ENCODE data around the gene BRD2.

The BRD2 gene

GRCh38 chr6:32956176-32956575 lies 12.2 kb upstream of the BRD2 start:
- TF ChIP-seq CTCF (IDR thresholded peaks at IDR 0.05; ENCODE audit: low read length, missing control alignments) = no peak
- H3K4me3 ChIP-seq (replicated peaks; ENCODE audit: low read depth, low read length) = no peak overlapping the region
- DNase-seq (ENCODE audit: low read depth) = no peak

GRCh38 chr6:32960563-32960962 lies 7.8 kb upstream of the BRD2 start:
- no peak for DNase-seq (ENCODE audit: low read depth)
- no peak overlapping the region for H3K4me3 ChIP-seq (replicated peaks; ENCODE audit: low read depth, low read length)
- TF ChIP-seq CTCF (IDR thresholded peaks at IDR 0.05; ENCODE audit: low read length, missing control alignments) = no peak

GRCh38 chr6:32962213-32962826 lies 6.1 kb upstream of the BRD2 start:
- no peak for TF ChIP-seq CTCF (IDR thresholded peaks at IDR 0.05; ENCODE audit: low read length, missing control alignments)
- DNase-seq (ENCODE audit: low read depth) = no peak
- no peak overlapping the region for H3K4me3 ChIP-seq (replicated peaks; ENCODE audit: low read depth, low read length)

GRCh38 chr6:32963866-32964265 lies 4.5 kb upstream of the BRD2 start:
- H3K4me3 ChIP-seq (replicated peaks; ENCODE audit: low read depth, low read length) = no peak overlapping the region
- no peak for DNase-seq (ENCODE audit: low read depth)
- TF ChIP-seq CTCF (IDR thresholded peaks at IDR 0.05; ENCODE audit: low read length, missing control alignments) = no peak

- no peak for DNase-seq (ENCODE audit: low read depth)
- TF ChIP-seq CTCF (IDR thresholded peaks at IDR 0.05; ENCODE audit: low read length, missing control alignments) = no peak
- H3K4me3 ChIP-seq (replicated peaks; ENCODE audit: low read depth, low read length) = no peak overlapping the region
These were observed 3.6 kb upstream of the BRD2 start for GRCh38 chr6:32964776-32965175.

- peak overlapping the region; percentile 84 for H3K4me3 ChIP-seq (replicated peaks; ENCODE audit: low read depth, low read length)
- peak; percentile 52 for DNase-seq (ENCODE audit: low read depth)
- TF ChIP-seq CTCF (IDR thresholded peaks at IDR 0.05; ENCODE audit: low read length, missing control alignments) = peak; percentile 55
These were observed 973 bp upstream of the BRD2 start for GRCh38 chr6:32967151-32968091.

Data from fibroblast of pulmonary artery (primary cell).